OCI-LY1 (cell line): ENCODE results near the gene GNA14.

Experiments
- H2AFZ ChIP-seq: fragments of 200-600 bp; sonication (generic), shearing (Covaris generic); 2 replicates; pipeline ENCODE4 v1.6.0; 2014; ENCODE audit warnings: antibody characterized with exemption, mild to moderate bottlenecking, low read length
- H3F3A ChIP-seq: fragments of 200-600 bp; sonication (generic), shearing (Covaris generic); 2 replicates; pipeline ENCODE4 v1.6.0; 2014; ENCODE audit warnings: mild to moderate bottlenecking, antibody characterized with exemption, low read length, moderate library complexity; ENCODE audit not compliant: insufficient read depth
- H3K27ac ChIP-seq: fragments of 200-600 bp; sonication (generic); 2 replicates; pipeline ENCODE4 v1.5.1; 2014; ENCODE audit warnings: low read length, mixed run types, mild to moderate bottlenecking, low read depth; ENCODE audit not compliant: poor library complexity, severe bottlenecking
- H3K27me3 ChIP-seq: fragments of 200-600 bp; sonication (generic); 2 replicates; pipeline ENCODE4 v1.6.0; 2014; ENCODE audit warnings: antibody characterized with exemption, mild to moderate bottlenecking, low read length, moderate library complexity; ENCODE audit not compliant: insufficient read depth
- H3K36me3 ChIP-seq: fragments of 200-600 bp; sonication (generic); 2 replicates; pipeline ENCODE4 v1.6.1; 2014; ENCODE audit warnings: mild to moderate bottlenecking, antibody characterized with exemption, low read length, moderate library complexity, mixed read lengths; ENCODE audit not compliant: insufficient read depth
- H3K4me1 ChIP-seq: fragments of 200-600 bp; sonication (generic); 2 replicates; pipeline ENCODE4 v1.5.1; 2014; ENCODE audit warnings: mild to moderate bottlenecking, low read length, moderate library complexity; ENCODE audit not compliant: insufficient read depth, severe bottlenecking
- H3K4me2 ChIP-seq: fragments of 200-600 bp; sonication (generic), shearing (Covaris generic); 2 replicates; pipeline ENCODE4 v1.6.1; 2014; ENCODE audit warnings: low read length
- H3K4me3 ChIP-seq: fragments of 200-600 bp; sonication (generic); 2 replicates; pipeline ENCODE4 v1.5.1; 2014; ENCODE audit warnings: low read length, low read depth, mild to moderate bottlenecking, mixed read lengths; ENCODE audit not compliant: poor library complexity, severe bottlenecking
- H3K79me2 ChIP-seq: fragments of 200-600 bp; shearing (Covaris generic); 2 replicates; pipeline ENCODE4 v1.6.1; 2016; ENCODE audit warnings: mixed run types, low read length, mixed read lengths; ENCODE audit not compliant: insufficient read depth
- H3K9ac ChIP-seq: fragments of 200-600 bp; sonication (generic), shearing (Covaris generic); 2 replicates; pipeline ENCODE4 v1.6.1; 2014; ENCODE audit warnings: mild to moderate bottlenecking, low read length, mixed read lengths
- H3K9me2 ChIP-seq: fragments of 200-600 bp; sonication (generic), shearing (Covaris generic); 2 replicates; pipeline ENCODE4 v1.6.1; 2014; ENCODE audit warnings: low read depth, mild to moderate bottlenecking, low read length, mixed read lengths
- H3K9me3 ChIP-seq: fragments of 200-600 bp; shearing (Covaris generic); 2 replicates; pipeline ENCODE4 v1.6.1; 2014; ENCODE audit warnings: low read length, mixed read lengths
- H4K20me1 ChIP-seq: fragments of 200-600 bp; sonication (generic), shearing (Covaris generic); 2 replicates; pipeline ENCODE4 v1.6.0; 2016; ENCODE audit warnings: mild to moderate bottlenecking, low read length; ENCODE audit not compliant: insufficient read depth
- EZH2 ChIP-seq: fragments of 200-600 bp; sonication (generic), shearing (Covaris generic); IDR thresholded peaks from 2 replicates; pipeline ENCODE4 v1.8.0; 2017; ENCODE audit warnings: borderline replicate concordance, mixed run types, mild to moderate bottlenecking, antibody characterized with exemption, low read length, moderate library complexity, mixed read lengths
- TF ChIP-seq, protein P1 (sequence below): fragments of 200-600 bp; sonication (generic), shearing (Covaris generic); IDR thresholded peaks from 2 replicates; pipeline ENCODE4 v1.5.1; 2017; ENCODE audit warnings: mild to moderate bottlenecking, antibody characterized with exemption, low read length, moderate library complexity, mixed read lengths

The GNA14 gene

DNA sequence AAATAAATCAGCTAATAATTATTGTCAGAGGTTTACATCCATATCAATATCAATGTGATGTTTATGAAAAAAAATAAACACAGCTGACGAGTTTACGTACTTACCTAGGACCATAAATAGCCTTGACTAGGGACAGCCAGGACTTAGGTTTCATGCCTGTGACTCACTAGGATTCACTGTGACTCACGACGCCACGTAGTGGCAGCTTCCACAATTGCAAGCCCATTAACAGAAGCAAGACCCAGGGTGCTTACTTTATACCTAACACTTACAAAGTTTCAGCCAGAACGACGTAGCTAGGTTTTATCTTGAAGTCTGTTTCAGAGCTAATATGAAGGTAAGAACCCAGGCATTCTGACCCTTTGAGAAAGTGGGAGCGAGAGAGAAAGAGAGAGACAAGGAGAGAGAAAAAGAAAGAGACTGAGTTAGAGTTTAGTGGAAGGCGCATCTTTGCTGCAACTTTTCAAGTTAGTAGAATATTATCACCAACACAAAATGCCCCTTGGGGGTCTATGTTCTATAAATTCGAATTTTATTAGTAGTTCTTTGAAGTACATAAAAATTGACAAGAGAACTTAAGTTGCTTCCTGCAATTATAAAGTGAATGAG, 191.2 kb downstream of the GNA14 start:
- Histone ChIP-seq H3K9me2 (no peaks in the 10 kb centered on the region), H3K79me2 (no peaks in the 10 kb centered on the region), H3K4me3 (no peak overlapping the region), H3K4me2 (no peak overlapping the region), H2AFZ (no peak overlapping the region), H3K36me3 (no peaks in the 10 kb centered on the region), H3K9ac (no peak overlapping the region), H3K27me3 (0 out of 2 replicates have a peak, but pooled peaks cover 3% of the 10 kb centered on the region), H3K27ac (no peak overlapping the region), H3F3A (no peaks in the 10 kb centered on the region), H3K9me3 (no peaks in the 10 kb centered on the region), H3K4me1 (no peaks in the 10 kb centered on the region), H4K20me1 (no peaks in the 10 kb centered on the region)
- TF ChIP-seq, protein P1, sequence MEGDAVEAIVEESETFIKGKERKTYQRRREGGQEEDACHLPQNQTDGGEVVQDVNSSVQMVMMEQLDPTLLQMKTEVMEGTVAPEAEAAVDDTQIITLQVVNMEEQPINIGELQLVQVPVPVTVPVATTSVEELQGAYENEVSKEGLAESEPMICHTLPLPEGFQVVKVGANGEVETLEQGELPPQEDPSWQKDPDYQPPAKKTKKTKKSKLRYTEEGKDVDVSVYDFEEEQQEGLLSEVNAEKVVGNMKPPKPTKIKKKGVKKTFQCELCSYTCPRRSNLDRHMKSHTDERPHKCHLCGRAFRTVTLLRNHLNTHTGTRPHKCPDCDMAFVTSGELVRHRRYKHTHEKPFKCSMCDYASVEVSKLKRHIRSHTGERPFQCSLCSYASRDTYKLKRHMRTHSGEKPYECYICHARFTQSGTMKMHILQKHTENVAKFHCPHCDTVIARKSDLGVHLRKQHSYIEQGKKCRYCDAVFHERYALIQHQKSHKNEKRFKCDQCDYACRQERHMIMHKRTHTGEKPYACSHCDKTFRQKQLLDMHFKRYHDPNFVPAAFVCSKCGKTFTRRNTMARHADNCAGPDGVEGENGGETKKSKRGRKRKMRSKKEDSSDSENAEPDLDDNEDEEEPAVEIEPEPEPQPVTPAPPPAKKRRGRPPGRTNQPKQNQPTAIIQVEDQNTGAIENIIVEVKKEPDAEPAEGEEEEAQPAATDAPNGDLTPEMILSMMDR, result peak; percentile 80
- no peak for TF ChIP-seq EZH2

DNA sequence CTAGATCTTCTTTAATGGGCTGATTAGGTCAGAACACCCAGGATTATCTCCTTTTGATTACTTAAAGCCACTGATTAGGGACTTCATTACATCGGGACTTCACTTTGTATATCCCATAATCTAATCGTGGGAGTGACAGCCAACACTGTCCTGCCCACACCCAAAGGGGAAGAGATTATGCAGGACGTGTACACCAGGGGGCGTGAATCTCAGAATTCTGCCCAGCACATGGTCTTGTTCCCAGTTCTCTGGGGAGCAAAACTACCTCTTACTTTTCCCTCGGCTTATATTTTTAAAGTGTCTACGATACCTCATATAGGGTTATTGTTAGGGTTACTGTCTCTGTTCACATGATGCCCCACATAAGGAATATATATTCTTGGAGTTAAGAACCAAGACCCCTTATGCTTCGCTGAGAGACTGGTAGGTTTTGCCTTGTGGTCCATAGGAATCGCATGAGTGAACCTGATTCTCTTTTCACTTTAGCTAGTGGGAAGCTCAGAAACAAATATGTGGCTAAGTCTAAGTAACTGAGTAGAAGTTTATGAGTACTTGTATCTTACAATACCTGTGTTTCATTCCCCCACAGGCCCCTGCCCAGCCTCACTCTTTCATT, 192.7 kb downstream of the GNA14 start:
- no peak for TF ChIP-seq EZH2
- TF ChIP-seq, protein P1, result peak; percentile 82
- Histone ChIP-seq H3K4me1 (no peaks in the 10 kb centered on the region), H3K27me3 (peaks cover 3% of the 10 kb centered on the region; the same call in 1 of the 2 replicates), H3K9ac (no peak overlapping the region), H3K9me2 (no peaks in the 10 kb centered on the region), H3K9me3 (no peaks in the 10 kb centered on the region), H3K79me2 (no peaks in the 10 kb centered on the region), H3F3A (no peaks in the 10 kb centered on the region), H3K36me3 (no peaks in the 10 kb centered on the region), H3K27ac (no peak overlapping the region), H2AFZ (no peak overlapping the region), H3K4me3 (no peak overlapping the region), H4K20me1 (no peaks in the 10 kb centered on the region), H3K4me2 (no peak overlapping the region)

DNA sequence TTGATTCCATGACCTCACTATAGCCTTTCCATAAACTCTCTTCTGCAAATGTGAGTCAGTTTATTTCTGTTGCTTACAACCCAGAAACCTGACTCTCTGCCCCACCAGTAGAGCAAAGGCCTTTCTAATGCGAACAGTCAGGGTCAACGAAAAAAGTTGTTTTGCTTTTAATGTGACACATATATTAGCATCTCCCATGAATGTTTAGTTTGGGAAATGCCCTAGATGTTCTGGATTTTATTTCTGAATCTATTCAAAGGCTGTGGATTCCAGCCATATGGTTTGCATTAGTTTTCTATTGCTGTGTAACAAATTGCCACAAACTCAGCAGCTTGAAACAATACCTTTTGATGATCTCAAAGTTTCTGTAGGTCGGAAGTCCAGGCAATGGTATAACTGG, 193.5 kb downstream of the GNA14 start:
- H3K4me1 ChIP-seq, result no peaks in the 10 kb centered on the region
- H4K20me1 ChIP-seq, result no peaks in the 10 kb centered on the region
- no peaks in the 10 kb centered on the region for H3K9me2 ChIP-seq
- no peak overlapping the region for H3K4me3 ChIP-seq
- no peak overlapping the region for H3K4me2 ChIP-seq
- no peaks in the 10 kb centered on the region for H3F3A ChIP-seq
- H3K27ac ChIP-seq, result no peak overlapping the region
- H2AFZ ChIP-seq, result no peak overlapping the region
- H3K79me2 ChIP-seq, result no peaks in the 10 kb centered on the region
- TF ChIP-seq EZH2, result no peak
- TF ChIP-seq, protein P1, result no peak
- no peaks in the 10 kb centered on the region for H3K9me3 ChIP-seq
- no peak overlapping the region for H3K9ac ChIP-seq
- H3K27me3 ChIP-seq, result peaks cover 3% of the 10 kb centered on the region; the same call in 1 of the 2 replicates
- H3K36me3 ChIP-seq, result no peaks in the 10 kb centered on the region
